BJ (cell line): ENCODE data around the gene KCTD10. TPM values are rescaled to one million over a fixed set of nuclear protein-coding genes. Genes with fewer than 3 reads are reported as not detected.

Experiments
- CTCF ChIA-PET: fragments of 350-600 bp; formaldehyde crosslinking; extraction: SDS; loops from one replicate; lab custom pipeline; 2021; ENCODE audit warnings: antibody characterized with exemption, inconsistent platforms; lab: Yijun Ruan, JAX
- POLR2A ChIA-PET: fragments of 300-600 bp; sonication (Branson Sonifier 250); formaldehyde crosslinking; extraction: SDS; loops from one replicate; lab custom pipeline; 2021; ENCODE audit warnings: antibody characterized with exemption; lab: Charles Lee
- DNase-seq: peaks from one replicate; pipeline ENCODE4 v3.0.0-alpha.2; 2011; ENCODE audit warnings: low read depth
- H3K27me3 ChIP-seq: 2 replicates; pipeline ENCODE4 v1.6.0; 2011; ENCODE audit warnings: low read length; ENCODE audit not compliant: control insufficient read depth, insufficient read depth
- H3K36me3 ChIP-seq: 2 replicates; pipeline ENCODE4 v1.5.1; 2011; ENCODE audit warnings: low read length; ENCODE audit not compliant: control insufficient read depth, insufficient read depth
- H3K4me3 ChIP-seq: 2 replicates; pipeline ENCODE4 v1.5.1; 2011; ENCODE audit warnings: low read depth, mild to moderate bottlenecking, control low read depth, low read length
- CTCF ChIP-seq: IDR thresholded peaks from 2 replicates; pipeline ENCODE4 v1.5.1; 2011; ENCODE audit warnings: low read depth, mild to moderate bottlenecking, control low read depth, inconsistent platforms, low read length, moderate library complexity; ENCODE audit not compliant: insufficient read depth
- polyA plus RNA-seq: library from polyadenylated mRNA; depleted of rRNA; stranded (reverse); fragments of >200 nt; gene quantifications from 2 replicates; pipeline ENCODE4 v1.2.3, GENCODE V29; 2011

KCTD10 gene
- polyA plus RNA-seq, 1 experiment, result 172 TPM

- TF ChIP-seq CTCF, result no peak
- H3K27me3 ChIP-seq, result no peaks in the 10 kb centered on the region
- DNase-seq, result no peak
- ChIA-PET POLR2A (interaction anchor here (0.6 kb wide), 1 partner anchor 90 kb away, joined by 5 read pairs; no protein-coding TSS in a partner anchor), CTCF (interaction anchor here (1.0 to 3.0 kb wide), 2 partner anchors 59 to 283 kb away, joined by 4 to 11 read pairs; no protein-coding TSS in a partner anchor)
- H3K4me3 ChIP-seq, result no peak overlapping the region
- peaks cover 31% of the 10 kb centered on the region for H3K36me3 ChIP-seq
These were observed 15.3 kb upstream of the KCTD10 start for GRCh38 chr12:109492371-109492770.

- H3K4me3 ChIP-seq, result no peak overlapping the region
- no peak for TF ChIP-seq CTCF
- H3K36me3 ChIP-seq, result peaks cover 38% of the 10 kb centered on the region
- ChIA-PET CTCF (interaction anchor here (1.0 to 3.1 kb wide), 2 partner anchors 55 to 284 kb away, joined by 4 to 11 read pairs; no protein-coding TSS in a partner anchor), POLR2A (no interaction called here)
- H3K27me3 ChIP-seq, result no peaks in the 10 kb centered on the region
- no peak for DNase-seq
These were observed 14.6 kb upstream of the KCTD10 start for GRCh38 chr12:109491671-109492070.

DNA sequence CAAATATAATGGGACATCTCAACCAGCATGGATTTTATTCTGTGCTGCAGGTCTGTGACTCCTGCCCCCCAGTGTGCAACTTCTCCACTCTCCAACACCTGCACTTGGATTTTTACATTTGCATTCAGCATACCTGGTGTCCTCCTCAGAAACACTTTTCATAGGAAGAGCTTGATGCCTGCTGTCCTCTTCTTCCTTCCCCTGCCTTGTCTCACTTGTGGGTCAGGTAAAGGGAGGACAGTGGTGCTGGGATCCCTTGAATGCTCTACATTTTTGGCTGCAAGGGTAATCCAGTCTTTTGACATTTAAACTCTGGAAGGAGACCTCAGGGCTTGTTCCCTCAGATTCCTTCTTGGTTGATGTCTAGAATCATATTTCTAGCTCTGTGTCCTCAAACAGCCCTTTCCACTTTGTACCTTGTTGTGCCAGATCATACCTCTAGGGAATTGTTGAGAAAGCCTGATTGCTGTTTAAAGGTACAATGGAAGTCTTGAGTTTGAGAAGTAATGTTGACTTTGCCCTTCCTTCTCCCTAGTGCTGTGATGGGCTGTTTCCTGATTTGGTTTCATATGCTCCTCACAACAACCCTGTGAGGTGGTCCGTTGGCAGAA lies 13.0 kb upstream of the KCTD10 start:
- H3K36me3 ChIP-seq, result peaks cover 48% of the 10 kb centered on the region
- H3K27me3 ChIP-seq, result no peaks in the 10 kb centered on the region
- TF ChIP-seq CTCF, result no peak
- ChIA-PET CTCF (interaction anchor here (0.8 to 3.1 kb wide), 5 partner anchors 17 to 62 kb away, joined by 3 to 11 read pairs (median 3); no protein-coding TSS in a partner anchor), POLR2A (no interaction called here)
- DNase-seq, result no peak
- H3K4me3 ChIP-seq, result no peak overlapping the region

DNA sequence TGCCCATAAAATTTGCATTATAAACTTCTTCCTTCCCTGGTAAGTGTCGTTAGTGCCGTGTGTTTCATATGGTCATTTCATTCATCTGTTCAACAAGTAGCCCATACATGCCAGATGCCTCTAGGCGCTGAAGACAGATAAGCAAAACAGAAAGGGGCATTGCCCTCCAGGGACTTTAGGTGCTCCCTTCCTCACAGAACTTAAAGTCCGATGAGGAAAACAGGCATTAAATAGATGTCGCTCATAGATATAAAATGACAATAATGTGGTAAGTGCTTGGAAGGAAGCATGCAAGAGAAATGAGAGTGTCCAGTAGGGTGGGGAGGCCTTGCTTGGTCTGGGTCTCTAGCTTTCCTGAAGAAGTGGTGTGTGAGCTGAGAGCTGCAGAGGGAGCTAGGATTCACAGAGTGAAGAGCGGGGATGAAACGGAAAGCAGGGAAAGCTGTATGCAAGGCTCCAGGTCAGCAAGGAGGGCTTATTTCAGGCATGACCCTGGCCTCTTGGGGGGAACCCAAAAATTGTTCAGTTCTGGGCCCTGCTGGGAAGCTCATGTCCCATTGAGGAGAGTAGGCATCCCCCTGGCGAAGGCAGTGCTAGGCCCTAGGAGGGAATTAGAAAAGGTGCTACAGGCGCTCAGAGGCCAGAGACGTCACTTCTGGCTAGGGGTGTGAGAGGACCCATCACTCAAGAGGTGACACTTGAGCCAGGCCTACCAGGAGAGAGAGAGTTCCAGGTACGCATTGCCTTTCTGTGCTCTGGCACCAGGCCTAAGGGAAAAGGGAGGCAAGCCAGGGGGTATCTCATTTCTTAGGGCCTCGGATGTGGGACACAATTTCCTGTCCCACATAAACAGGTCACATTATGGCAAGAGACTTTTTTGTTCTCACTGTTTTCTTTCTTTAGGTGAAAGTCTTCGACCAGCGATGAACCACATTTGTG lies 12.2 kb upstream of the KCTD10 start:
- CTCF ChIA-PET, result interaction anchor here (1.1 to 3.1 kb wide), 4 partner anchors 17 to 61 kb away, joined by 3 to 11 read pairs (median 4); no protein-coding TSS in a partner anchor
- no peak for TF ChIP-seq CTCF

DNA sequence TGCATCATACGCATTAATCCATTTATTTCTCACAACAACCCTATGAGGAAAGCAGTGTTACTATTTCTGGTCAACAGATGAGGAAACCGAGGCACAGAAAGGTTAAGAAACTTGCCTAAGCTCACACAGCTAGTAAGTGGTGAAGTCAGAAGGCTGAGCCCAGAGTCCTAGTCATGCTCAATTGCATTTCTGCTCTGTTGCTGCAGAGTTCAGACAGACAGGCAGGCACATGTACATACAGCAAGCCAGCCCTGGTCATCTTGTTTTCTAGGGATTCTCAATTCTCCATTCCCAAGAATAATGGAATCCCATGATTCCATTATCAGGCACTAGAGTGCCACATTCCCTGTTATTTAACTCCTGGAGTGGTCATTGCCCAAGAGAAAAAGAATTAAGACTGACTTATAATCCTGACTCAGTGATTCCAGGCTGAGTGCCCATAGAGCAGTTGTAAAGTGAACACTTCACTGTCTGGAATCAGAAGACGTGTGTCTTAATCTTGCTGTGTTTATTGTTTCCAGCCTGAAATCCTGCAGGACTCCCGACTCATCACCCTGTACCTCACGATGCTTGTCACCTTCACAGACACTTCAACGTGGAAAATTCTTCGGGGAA lies 11.1 kb upstream of the KCTD10 start:
- no peak for TF ChIP-seq CTCF
- Histone ChIP-seq H3K27me3 (no peaks in the 10 kb centered on the region), H3K4me3 (no peak overlapping the region), H3K36me3 (peaks cover 49% of the 10 kb centered on the region)
- POLR2A ChIA-PET, result no interaction called here
- no peak for DNase-seq
- CTCF ChIA-PET, result interaction anchor here (0.9 kb wide), 1 partner anchor 54 kb away, joined by 3 read pairs; no protein-coding TSS in a partner anchor

More for the DNA sequence above, 12.2 kb upstream of the KCTD10 start:
- no peaks in the 10 kb centered on the region for H3K27me3 ChIP-seq
- POLR2A ChIA-PET, result no interaction called here
- DNase-seq, result no peak
- peaks cover 48% of the 10 kb centered on the region for H3K36me3 ChIP-seq
- no peak overlapping the region for H3K4me3 ChIP-seq
